Hair follicle dermal papilla cell (primary cell): Measurements from ENCODE around the gene C2. TPM values are rescaled to one million over a fixed set of nuclear protein-coding genes. Genes with fewer than 3 reads are reported as not detected.

Experiments
- small RNA-seq: library from RNA; depleted of rRNA; stranded (forward); fragments of <200 nt; gene quantifications from one replicate; pipeline ENCODE3, GENCODE V24; 2012
- total RNA-seq: library from RNA; depleted of rRNA; stranded (reverse); fragments of >200 nt; gene quantifications from 2 replicates; pipeline ENCODE4 v1.2.3, GENCODE V29; 2012

The C2 gene
- 2.1 and 3.3 TPM in 2 replicates for total RNA-seq

DNA sequence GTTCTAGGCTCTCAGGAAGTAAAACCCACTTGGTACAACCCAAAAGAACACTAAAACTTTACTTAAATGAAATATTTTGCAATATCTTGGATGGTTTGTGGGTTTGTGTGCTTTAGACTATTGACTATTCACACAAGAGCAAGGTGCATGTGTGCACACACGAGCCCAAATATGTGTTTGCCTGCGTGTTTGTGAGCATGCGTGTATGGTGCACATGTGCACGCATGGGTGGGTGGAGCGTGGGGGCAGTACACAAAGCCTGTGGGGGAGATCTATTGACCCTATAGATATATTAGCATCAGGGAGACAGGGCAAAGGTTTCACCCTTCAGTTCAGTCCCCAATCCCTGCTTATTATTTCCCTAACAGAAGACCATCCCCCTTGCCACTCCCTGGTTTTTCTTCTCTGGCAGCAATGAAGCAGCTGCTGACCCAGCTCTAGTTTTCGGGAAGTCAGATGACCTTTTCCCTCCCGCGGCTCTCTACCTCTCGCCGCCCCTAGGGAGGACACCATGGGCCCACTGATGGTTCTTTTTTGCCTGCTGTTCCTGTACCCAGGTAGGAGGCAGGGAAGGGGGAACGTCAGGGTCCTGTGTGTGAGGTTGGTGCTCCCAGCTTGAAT is at the start of gene C2:
C2 (plus strand) TSS at position 476 of the 621 bp plus-strand sequence; CDS start at position 512, 36 bp downstream.

DNA sequence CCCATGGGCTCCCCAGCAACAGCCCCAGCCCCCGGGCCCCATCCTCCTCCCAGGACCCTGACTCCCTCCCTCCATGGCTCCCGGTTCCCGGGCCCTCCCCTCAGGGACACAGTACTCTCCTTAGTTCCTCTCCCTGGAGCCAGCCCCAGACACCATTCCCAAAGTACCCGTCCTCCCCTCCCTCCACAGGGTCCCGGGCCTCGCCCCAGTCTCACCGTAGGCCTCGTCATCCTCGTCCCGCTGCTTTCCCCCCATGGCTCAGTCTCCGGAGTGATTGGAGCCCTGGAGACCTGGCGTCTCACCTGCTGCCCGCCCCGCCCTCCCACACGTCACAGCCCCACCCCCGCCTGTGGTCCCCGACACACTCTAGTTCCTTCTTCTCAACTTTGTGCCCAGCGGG is 48.8 kb upstream of the C2 start, which contains the start of gene SLC44A4:
SLC44A4 (minus strand) TSS at position 272 of the 400 bp plus-strand sequence; CDS start at position 255, 17 bp downstream.

DNA sequence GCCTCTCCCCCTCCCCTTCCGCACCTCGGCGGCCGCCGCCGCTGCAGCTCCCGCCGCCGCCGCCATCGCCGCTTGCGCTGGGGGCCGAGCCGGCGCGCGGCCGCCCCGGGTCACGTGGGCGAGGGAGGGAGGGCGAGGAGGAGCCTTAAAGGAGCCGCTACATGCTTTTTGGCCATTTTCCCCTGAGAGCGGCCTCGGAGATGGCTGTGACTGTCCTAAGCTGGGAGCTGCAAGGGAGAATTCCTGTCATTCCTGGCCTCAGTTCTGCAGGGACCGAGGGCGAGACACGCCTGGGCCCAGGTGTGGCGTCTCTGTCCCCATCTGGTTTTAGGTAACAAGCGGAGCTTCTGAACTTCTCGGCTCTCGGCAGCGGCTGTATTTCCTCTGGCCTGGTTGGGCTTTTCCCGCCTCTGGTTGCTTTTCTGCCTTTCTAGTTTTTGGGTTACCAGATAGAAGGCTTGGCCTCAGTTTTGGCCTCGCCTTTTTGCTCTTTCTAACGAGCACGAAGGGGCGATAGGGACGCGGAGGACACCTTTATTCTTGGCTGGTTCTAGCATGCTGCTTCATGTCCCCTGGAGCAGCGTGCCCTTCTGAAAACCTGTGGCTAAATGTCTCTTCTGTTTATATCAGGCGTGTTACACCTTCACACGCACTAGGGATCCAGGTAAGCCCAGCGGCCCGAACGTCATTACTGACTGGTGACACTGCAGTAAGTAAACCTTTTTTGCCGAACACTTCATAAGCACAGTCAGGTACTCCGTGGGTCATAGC is 29.7 kb upstream of the C2 start, which contains the start of gene EHMT2:
EHMT2 (minus strand) TSS at position 87 of the 771 bp plus-strand sequence; CDS start at position 66, 21 bp downstream.

DNA sequence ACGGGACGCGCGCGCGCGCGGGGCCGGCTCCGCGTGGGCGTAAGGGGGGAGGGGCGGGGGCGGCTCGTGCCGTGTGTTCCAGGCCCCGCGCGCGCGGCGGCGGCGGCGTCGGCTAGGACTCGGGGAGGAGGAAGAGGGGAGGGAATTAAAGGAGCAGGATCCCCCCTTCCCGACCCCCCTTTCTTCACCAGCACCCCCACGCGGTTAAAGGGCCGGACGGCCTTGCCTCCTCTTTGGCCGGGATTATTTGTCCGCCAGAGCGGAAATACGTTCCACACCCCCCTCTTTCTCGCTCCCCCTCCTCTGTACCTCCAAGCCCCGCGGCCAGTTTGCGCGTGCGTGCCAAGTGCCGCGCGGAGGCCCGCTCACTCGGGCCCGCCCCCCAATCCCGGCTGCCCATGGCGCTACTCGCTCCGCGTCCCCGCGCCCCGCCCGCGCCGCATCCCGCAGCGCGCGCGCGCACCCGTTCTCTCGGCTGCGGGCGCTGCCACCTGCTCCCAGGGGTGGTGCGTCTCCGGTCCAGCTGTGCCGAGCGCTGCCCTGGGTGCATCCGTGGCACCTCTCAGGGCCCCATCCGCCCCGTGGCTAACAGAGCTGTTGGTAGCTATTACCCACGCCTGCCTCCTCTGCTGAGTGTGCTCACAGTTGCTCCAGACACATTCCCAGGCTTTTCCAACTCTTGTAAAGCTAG is 25.4 kb upstream of the C2 start, which contains the start of gene ZBTB12:
ZBTB12 (minus strand) TSS at position 134 of the 691 bp plus-strand sequence. CDS start 781 bp downstream, outside the sequence.

DNA sequence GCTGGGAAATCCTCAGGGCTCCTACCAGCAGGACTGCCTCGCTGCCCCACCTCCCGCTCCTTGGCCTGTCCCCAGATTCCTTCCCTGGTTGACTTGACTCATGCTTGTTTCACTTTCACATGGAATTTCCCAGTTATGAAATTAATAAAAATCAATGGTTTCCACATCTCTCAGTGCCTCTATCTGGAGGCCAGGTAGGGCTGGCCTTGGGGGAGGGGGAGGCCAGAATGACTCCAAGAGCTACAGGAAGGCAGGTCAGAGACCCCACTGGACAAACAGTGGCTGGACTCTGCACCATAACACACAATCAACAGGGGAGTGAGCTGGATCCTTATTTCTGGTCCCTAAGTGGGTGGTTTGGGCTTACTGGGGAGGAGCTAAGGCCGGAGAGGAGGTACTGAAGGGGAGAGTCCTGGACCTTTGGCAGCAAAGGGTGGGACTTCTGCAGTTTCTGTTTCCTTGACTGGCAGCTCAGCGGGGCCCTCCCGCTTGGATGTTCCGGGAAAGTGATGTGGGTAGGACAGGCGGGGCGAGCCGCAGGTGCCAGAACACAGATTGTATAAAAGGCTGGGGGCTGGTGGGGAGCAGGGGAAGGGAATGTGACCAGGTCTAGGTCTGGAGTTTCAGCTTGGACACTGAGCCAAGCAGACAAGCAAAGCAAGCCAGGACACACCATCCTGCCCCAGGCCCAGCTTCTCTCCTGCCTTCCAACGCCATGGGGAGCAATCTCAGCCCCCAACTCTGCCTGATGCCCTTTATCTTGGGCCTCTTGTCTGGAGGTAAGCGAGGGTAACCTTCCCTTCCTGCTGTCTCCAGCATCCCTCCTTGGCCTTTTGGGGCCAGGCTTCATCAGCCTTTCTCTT is 18.2 kb downstream of the C2 start, which contains the start of gene CFB:
CFB (plus strand) TSS at position 589 of the 863 bp plus-strand sequence; CDS start at position 716, 127 bp downstream.

DNA sequence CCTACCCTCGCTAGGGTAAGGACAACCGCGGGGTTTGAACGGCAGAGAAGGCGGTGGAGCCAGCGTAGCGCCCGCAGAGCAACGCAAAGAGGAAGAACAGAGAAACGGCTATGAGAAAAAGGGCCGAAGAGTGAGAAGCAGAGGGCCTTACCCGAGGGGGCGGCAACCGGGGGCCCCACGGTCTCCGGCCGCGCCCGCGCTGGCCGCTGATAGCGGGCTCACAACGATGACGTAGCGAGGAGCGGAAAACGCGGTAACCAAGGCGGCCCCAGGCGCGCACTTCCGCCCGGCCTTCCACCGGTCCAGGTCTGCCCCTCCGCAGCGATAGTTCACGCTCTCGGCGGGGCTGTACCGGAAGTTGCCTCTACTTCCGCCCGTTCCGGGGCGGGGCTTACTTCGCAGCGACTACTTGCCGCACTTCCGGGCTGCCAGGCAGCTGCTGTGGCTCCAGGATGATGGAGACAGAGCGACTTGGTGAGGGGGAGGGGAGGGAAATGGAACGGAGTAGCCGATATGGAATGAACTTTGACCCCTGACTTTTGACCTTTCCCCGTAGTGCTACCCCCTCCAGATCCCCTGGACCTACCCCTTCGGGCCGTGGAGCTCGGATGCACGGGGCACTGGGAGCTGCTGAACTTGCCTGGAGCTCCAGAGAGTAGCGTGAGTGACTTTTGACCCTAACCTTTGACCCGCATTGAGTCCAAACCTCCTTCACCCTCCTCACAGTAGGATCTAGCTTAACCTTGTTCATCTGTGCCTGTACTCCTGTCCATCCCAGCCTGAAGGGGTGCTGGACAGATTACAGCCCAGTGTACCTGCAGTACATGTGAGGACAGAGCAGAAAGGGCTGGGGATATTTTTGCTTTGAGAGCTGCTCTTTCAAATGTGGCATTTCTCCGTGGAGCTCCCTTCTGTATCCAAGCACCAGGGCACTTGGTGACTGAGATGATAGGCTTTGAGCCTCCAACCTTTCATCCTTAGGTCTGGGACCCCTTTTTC is 31.5 kb downstream of the C2 start, which contains the start of the genes NELFE and SKIC2:
NELFE (minus strand) TSS at position 231 of the 999 bp plus-strand sequence. CDS start 525 bp downstream, outside the sequence.
SKIC2 (plus strand) TSS at position 435 of the 999 bp plus-strand sequence; CDS start at position 453, 18 bp downstream.

DNA sequence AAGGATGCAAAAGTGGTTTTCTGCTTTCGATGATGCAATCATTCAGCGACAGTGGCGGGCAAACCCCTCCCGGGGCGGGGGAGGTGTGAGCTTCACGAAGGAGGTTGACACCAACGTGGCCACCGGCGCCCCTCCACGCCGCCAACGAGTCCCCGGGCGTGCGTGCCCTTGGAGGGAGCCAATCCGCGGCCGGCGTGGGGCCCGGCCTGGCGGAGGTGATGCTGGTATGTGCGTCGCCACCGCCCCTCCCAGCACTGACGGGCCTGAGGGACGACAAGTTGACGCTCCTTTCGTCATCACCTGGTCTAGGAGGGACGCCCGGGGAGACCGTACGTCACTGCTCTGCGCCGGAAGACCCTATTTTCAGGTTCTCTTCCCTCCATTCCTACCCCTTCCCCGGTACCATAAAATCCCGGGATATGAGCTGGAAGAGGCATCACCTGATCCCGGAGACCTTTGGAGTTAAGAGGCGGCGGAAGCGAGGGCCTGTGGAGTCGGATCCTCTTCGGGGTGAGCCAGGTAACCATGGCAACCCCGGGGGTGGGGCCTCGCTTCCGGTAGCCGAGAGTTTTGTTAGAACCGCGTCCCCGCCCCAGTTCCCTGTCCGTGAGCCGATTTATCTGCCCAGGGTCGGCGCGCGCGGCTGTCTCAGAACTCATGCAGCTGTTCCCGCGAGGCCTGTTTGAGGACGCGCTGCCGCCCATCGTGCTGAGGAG is 44.6 kb downstream of the C2 start, which contains the start of gene DXO:
DXO (minus strand) TSS at position 146 of the 716 bp plus-strand sequence. CDS start 463 bp downstream, outside the sequence.

DNA sequence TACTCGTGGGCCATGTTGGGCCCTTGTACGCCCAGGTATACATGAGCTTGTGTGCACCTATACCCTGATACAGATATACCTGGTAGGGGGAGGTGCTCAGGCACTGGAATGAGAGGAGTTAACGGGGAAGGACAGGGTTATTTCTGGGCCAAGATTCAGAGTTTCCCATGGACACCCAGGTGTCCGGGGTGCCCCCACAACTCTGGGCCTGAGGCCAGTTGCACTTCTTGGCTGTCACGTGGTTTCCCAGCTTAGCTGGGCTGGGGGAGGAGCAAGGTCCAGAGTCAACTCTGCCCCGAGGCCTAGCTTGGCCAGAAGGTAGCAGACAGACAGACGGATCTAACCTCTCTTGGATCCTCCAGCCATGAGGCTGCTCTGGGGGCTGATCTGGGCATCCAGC is 54.2 kb downstream of the C2 start, which contains the start of gene C4A:
C4A (plus strand) TSS at position 314 of the 400 bp plus-strand sequence; CDS start at position 365, 51 bp downstream.

Small RNA genes within 50 kb of the gene (small RNA-seq; reads per million reads assigned to genes)
- gene AL645922.1, result not detected

Other genes starting within 250 kb of the C2 start
- 0.16 TPM in 1 of 2 replicates, not detected in the other for gene LY6G5C, start 246.7 kb upstream of the C2 start, total RNA-seq
- gene ABHD16A, start 224.4 kb upstream of the C2 start, total RNA-seq, result 32.8 and 40.7 TPM in 2 replicates
- gene LY6G6F, start 220.9 kb upstream of the C2 start, total RNA-seq, result not detected in 2 replicates
- gene LY6G6D, start 212.4 kb upstream of the C2 start, total RNA-seq, result not detected in 2 replicates
- gene LY6G6C, start 206.0 kb upstream of the C2 start, total RNA-seq, result not detected in 2 replicates
- not detected in 2 replicates for gene MPIG6B, start 204.3 kb upstream of the C2 start, total RNA-seq
- gene DDAH2, start 198.4 kb upstream of the C2 start, total RNA-seq, result 62.3 and 78.3 TPM in 2 replicates
- 499 and 664 TPM in 2 replicates for gene CLIC1, start 191.2 kb upstream of the C2 start, total RNA-seq
- 9.6 and 11.7 TPM in 2 replicates for gene MSH5, start 187.7 kb upstream of the C2 start, total RNA-seq
- 0.61 TPM in 1 of 2 replicates, not detected in the other for gene SAPCD1, start 165.1 kb upstream of the C2 start, total RNA-seq
- under 0.01 and 0.97 TPM in 2 replicates for gene VWA7, start 150.4 kb upstream of the C2 start, total RNA-seq
- gene VARS1, start 132.0 kb upstream of the C2 start, total RNA-seq, result 48.5 and 60.0 TPM in 2 replicates
- gene LSM2, start 120.8 kb upstream of the C2 start, total RNA-seq, result 15.1 and 19.4 TPM in 2 replicates
- 0.73 and 0.97 TPM in 2 replicates for gene HSPA1L, start 112.4 kb upstream of the C2 start, total RNA-seq
- gene HSPA1A, start 112.2 kb upstream of the C2 start, total RNA-seq, result 148 and 178 TPM in 2 replicates
- 149 and 152 TPM in 2 replicates for gene HSPA1B, start 100.0 kb upstream of the C2 start, total RNA-seq
- 74.3 and 76.3 TPM in 2 replicates for gene NEU1, start 64.9 kb upstream of the C2 start, total RNA-seq
- gene SLC44A4, start 48.7 kb upstream of the C2 start, total RNA-seq, result not detected in 2 replicates
- 55.6 and 57.8 TPM in 2 replicates for gene EHMT2, start 30.0 kb upstream of the C2 start, total RNA-seq
- 2.3 and 4.4 TPM in 2 replicates for gene ZBTB12, start 25.6 kb upstream of the C2 start, total RNA-seq
- 13.5 and 31.3 TPM in 2 replicates for gene CFB, start 18.4 kb downstream of the C2 start, total RNA-seq
- 81.9 and 97.9 TPM in 2 replicates for gene NELFE, start 31.3 kb downstream of the C2 start, total RNA-seq
- 47.5 and 61.8 TPM in 2 replicates for gene SKIC2, start 31.5 kb downstream of the C2 start, total RNA-seq
- gene DXO, start 44.4 kb downstream of the C2 start, total RNA-seq, result 21.1 and 21.3 TPM in 2 replicates
- 4.9 and 6.8 TPM in 2 replicates for gene C4A, start 54.3 kb downstream of the C2 start, total RNA-seq
- gene C4B, start 87.1 kb downstream of the C2 start, total RNA-seq, result 2.1 and 2.8 TPM in 2 replicates
- gene CYP21A2, start 110.7 kb downstream of the C2 start, total RNA-seq, result 0.12 TPM in 1 of 2 replicates, not detected in the other
- gene TNXB, start 181.6 kb downstream of the C2 start, total RNA-seq, result 4.1 and 7.4 TPM in 2 replicates
- 19.3 and 30.8 TPM in 2 replicates for gene ATF6B, start 200.5 kb downstream of the C2 start, total RNA-seq
- 5.5 TPM in 2 replicates for gene FKBPL, start 202.6 kb downstream of the C2 start, total RNA-seq
- 0.16 TPM in 1 of 2 replicates, not detected in the other for gene PRRT1, start 224.2 kb downstream of the C2 start, total RNA-seq
- gene PPT2, start 226.4 kb downstream of the C2 start, total RNA-seq, result 9.9 and 11.5 TPM in 2 replicates
- gene EGFL8, start 236.9 kb downstream of the C2 start, total RNA-seq, result 0.97 and 1.9 TPM in 2 replicates
- 28.1 and 37.0 TPM in 2 replicates for gene AGPAT1, start 248.4 kb downstream of the C2 start, total RNA-seq